GM18519 (cell line): ENCODE data around the gene NECTIN3.

Experiments used
- ATAC-seq: cut with Tn5 transposase; IDR thresholded peaks from one replicate; pipeline ENCODE4 v1.9.1; 2021; ENCODE audit warnings: mild to moderate bottlenecking, moderate library complexity; ENCODE audit not compliant: unreplicated experiment, low FRiP score

Gene NECTIN3, protein sequence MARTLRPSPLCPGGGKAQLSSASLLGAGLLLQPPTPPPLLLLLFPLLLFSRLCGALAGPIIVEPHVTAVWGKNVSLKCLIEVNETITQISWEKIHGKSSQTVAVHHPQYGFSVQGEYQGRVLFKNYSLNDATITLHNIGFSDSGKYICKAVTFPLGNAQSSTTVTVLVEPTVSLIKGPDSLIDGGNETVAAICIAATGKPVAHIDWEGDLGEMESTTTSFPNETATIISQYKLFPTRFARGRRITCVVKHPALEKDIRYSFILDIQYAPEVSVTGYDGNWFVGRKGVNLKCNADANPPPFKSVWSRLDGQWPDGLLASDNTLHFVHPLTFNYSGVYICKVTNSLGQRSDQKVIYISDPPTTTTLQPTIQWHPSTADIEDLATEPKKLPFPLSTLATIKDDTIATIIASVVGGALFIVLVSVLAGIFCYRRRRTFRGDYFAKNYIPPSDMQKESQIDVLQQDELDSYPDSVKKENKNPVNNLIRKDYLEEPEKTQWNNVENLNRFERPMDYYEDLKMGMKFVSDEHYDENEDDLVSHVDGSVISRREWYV

DNA sequence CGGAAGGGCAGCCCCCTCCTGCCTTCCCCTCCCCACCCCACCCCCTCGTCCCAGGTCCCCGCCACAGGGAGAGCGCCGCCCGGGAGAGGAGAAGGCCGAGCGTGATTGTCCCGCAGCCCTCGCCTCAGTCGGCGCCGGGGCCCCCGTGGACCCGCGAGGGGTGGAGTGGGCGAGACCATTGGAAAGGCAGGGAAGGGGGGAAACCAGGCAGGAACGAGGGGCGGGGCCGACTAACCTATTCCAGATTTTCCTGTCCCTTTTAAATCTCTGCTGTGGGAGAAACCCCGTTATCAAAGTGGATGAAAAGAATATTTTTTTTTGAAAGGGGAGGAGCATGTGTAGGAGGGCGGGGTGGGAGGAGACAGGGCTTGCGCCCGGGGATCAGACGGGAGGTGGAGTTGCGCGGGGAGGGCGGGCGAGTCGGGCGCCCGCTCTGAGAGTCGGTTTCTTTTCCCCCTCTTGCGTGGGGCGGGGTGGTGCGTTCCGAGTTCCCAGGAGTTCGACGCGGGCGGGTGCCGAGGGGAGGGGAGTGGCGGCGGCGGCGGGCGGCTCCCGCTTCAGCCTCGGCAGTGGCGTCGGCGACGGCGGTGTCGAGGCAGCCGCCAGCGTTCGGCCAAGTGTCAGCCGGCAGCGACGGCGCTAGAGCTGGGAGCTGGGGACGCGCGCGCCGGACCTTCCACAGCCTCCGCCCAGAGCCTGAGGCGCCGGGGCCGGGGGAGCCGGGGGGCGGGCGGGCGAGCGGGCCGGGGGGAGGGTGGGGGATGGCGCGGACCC lies at the start of gene NECTIN3:
Gene NECTIN3, plus strand, starts transcription at position 560 of the 774 bp plus-strand sequence. Its CDS starts 202 bp downstream, at position 762.
- peak; percentile 56 for ATAC-seq

DNA sequence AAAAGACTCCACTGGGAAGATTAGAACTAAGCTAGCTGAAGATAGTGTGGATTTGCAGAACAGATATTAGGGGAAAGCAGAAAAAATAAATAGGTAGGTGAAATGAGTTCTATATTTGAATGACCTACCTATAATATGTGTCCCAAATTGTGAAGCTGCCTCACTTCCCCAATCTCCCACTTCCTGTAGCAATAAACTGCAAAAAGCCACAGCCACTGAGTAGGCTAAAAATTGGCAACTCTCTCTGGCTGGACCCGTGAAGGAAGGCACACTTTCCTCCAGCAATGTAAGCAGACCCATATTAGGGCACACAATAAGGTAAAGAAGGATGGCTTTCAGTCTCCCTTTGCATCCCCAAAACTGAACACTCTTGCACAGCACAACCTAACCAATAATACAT lies 43.7 kb upstream of the NECTIN3 start:
- no peak for ATAC-seq

- ATAC-seq: no peak
These were observed 40.1 kb upstream of the NECTIN3 start for GRCh38 chr3:111031538-111031937.

DNA sequence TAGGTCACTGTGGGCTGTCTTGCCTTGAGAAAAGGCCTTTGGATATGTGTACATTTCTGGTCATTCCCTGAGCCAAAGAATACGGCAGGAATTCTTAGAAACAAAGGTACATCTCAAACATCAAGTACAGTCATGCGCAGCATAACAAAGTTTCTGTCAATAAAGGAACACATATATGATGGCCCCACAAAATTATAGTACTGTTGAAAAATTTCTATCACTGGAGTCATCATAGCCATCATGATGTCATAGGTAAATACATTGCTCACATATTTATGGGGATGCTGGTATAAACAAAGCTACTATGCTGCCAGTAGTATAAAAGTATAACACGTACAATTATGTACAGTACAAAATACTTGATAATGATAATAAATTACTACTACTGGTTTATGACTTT lies 38.9 kb upstream of the NECTIN3 start:
- no peak for ATAC-seq

- ATAC-seq: no peak
These were observed 38.1 kb upstream of the NECTIN3 start for GRCh38 chr3:111033470-111034050.

DNA sequence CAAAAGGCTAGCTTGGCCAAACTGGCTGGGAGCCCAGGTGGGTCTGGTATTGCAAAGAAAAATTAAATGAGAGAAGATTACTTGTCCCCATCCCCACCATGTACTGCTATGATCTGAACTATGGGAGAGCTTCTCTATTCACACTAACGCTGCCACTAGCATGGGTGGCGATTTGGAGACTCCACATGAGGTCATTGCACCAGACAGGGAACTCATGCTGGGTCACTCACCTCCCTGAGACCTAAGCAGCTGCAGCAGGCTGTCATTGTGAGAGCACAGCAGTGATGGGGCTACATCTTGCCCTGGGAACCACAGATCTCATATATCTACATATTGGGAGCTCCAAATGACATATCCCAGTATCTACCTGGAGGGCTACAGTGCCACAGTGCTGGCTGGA lies 36.3 kb upstream of the NECTIN3 start:
- ATAC-seq: no peak

DNA sequence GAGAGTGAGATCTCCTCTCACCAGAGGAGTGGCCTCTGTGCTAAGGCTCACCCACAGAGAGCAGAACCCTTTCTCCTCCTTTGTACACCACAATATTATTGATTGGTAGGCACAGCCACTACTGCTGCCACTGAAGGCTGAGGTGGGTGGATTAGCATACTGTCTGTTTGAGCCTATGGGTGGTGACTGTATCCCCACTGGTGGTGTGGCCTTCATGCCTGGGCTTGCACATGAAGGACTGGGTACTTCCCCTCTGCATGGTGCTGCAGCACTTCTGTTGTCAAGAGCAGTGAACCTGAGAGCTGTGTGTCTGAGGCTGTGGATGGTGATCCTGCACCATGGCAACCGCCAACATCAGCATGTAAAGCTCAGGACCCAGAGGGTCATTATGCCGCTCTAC lies 35.7 kb upstream of the NECTIN3 start:
- peak; percentile 45 for ATAC-seq

- ATAC-seq: no peak
These were observed 30.7 kb upstream of the NECTIN3 start for GRCh38 chr3:111040959-111041358.

DNA sequence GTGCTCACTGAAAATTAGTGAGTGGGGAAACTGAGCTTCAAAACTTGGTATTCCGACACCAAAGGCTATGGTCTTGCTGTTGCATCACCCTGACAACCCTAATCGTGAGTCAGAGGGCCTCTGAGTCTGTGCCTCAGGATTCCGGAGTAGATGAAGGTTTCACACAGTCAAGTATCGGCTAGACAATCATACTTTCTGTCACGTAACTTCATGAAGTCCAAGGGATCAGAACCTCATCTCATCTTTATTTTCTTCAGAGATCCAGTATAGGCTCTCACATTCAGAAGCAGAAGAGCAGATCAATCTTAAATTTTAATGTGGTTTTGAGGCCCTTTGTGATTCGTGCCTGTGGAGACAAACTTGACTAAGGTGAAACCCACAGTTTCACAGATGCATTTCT lies 26.1 kb upstream of the NECTIN3 start:
- no peak for ATAC-seq

GRCh38 chr3:111047042-111047441 lies 24.6 kb upstream of the NECTIN3 start:
- ATAC-seq: no peak

DNA sequence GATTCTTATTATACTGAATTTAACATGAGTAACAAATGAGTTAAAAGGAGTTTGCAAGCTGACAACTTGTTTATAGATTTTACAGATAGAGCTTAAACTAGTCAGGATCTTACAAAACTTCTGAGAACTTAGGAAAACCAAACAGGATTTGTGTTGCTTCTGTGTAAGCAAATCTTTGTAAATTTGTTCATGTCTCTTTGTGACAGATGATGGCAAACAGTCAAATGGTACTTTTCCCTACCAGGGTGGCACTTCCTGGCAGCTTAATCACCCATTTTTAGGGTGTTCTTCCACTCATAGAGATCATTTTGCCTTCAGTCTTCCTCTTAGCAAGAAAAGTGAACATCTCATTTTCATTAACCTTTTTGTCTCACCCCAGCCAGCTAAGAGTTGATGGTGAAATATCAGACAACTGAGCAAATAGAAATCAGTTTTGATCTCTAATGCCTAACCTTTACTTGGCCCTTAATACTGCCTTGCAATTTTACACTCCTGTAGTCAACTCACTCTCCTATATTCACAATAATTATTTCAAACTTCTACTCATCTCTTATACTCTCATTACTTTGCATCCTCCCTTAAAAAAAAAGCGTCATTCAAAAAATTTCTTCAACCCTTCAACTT lies 23.7 kb upstream of the NECTIN3 start:
- no peak for ATAC-seq

DNA sequence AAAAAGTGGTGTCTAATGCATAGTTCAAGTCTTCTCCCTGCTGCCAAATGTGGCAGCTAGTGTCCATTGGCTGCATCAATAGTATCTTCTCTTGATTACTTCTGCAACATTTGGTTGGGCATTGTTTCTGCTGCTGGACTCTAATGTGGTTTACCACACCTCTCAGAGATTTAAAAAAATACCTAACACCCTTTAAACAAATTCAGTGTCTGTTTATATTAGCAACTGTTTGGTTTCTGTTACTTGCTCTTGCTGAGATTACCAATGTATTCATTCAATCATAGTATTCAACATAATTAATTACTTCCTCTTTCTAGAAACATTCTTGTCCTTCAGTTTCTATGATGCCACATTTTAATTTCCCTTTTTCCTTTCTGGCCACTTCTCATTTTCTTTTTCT lies 20.3 kb upstream of the NECTIN3 start:
- ATAC-seq: no peak

DNA sequence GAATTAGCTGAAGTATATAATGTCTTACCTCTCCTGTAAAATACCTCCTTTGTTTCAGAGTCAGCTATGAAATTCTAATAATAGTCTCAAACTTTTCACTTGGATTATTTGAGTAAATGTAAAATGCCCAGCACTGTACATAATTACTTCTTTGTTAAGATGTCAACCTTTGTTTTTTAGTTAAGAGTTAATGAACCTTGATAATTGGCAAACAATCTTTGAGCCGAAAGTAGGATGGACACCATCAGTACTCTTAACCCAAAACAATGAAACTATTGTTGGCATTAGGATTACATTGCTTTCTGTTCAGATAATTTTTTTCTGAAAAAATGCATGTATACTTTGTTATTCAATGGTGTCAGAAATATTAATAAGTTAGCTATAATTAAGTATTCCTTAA lies 3.0 kb upstream of the NECTIN3 start:
- no peak for ATAC-seq

DNA sequence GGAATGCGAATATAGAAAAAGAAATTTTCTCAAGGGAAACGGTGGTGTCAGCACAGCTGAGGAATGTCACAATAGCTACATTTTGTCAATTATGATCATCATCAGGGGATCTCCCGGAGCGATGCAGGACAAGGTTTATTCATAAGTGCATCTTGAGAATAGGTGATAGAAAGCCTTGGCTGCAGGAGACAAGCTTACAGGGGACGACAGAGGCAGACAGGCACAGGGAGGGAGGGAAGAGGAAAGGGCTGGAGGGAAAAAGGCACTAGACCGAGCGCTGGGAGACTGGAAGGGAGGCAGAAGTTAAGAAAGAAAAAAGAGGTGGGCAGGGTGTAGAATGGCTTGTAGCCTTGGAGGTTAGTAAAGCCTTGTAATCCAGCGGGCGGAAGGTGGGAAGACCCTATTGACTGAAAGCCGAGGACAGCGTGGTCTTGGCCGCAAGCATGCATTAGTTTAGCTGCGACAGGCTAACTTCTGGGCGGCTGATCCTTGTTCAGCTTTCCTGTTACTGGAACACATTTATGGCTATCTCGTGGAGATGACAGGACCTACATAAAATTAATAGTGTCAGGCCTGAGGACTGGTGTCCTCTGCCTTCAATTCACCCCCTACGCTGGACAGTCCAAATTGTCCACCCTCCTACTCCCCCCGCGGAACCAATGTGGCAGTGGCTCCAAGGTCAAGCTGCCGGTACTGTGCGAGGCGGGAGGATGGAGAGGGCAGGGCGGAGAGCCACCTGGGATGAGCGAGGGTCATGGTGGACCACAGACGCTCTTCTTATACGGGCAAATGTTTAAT lies 1.4 kb upstream of the NECTIN3 start:
- ATAC-seq: no peak

DNA sequence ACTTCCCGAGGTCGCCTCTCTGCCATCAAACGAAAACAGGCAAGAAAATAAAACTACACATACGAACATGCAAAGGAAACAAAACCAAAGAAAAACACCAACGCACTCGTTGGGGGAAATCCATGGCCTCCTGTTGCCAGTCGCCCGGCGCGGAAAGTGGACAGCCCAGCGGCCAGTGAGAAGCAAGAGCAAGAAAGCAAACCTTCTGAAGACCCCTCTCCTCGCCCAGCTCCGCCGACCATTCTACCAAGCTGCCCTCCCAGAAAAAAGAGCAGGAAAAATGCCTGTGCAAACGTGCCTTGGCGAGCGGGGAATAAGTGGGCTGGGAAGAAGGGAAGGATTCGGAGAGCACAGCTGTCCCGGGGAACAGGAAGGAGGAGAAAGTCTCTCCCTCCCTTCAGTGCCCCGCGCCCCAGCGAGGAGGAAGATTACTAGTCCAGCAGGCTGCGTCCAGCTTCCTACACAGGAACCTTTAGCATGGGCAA lies 802 bp upstream of the NECTIN3 start:
- ATAC-seq: no peak

- ATAC-seq: peak; percentile 15
These were observed 660 bp downstream of the NECTIN3 start for GRCh38 chr3:111072031-111072921.

DNA sequence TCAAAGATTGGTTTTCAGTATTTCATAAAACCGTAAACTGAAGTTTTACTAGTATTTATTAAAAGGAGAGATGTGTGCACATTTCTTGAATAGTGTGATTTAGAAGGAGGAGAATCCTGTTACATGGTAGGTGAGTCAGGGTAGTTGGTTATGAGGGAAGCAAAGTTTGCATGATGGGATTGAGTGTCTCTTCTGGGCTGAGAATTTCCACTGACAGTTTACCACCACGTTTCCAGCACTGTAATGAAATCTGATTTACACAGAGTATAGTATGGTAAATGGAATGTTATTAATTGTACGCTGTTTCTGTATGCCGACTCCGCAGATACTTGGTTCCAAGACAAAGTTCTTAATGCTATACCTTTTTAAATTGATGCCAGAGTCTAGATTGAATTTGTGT lies 1.6 kb downstream of the NECTIN3 start:
- ATAC-seq: no peak

DNA sequence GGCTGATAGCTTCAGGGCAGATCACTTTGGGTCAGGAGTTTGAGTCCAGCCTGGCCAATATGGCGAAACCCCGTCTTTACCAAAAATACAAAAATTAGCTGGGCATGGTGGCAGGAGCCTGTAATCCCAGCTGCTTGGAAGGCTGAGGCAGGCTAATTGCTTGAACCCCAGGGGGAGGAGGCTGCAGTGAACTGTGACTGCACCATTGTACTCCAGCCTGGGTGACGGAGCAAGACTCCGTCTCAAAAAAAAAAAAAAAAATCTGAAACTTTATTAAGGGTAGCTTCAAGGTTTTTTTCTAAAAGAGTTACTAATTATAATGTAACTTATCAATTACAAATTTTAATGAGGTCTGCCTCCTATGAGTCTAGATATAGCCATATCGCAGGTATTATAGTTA lies 5.1 kb downstream of the NECTIN3 start:
- no peak for ATAC-seq

DNA sequence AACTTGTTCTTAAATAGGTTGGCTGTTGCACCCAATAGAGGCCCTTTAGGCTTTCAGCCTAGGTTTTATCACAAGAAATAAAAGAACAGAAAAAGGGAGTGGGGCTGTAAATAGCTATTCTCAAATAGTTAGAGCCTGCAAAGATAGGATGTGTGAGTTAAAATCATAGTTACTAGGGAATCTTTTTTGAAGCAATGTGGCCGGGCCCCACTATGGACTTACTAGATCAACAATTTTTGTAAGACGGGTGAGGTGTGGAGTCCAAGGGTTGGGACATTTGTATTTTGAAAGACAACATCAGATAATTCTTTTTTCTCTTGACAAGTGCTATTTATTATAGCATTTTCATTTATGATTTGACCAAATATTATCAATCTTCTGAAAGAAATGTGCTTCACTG lies 5.8 kb downstream of the NECTIN3 start:
- no peak for ATAC-seq
